Midbrain (tissue), 1 donor: ENCODE results near the gene MCM5.
"Not testable (repeated sequence)": the region's sequence is repeated elsewhere in the genome, so short reads cannot be mapped to it uniquely, and the experiment has no call there.

Experiments used
- DNase-seq: peaks from one replicate; lab custom pipeline; 2025; lab: John Stamatoyannopoulos, UW

The MCM5 gene

DNA sequence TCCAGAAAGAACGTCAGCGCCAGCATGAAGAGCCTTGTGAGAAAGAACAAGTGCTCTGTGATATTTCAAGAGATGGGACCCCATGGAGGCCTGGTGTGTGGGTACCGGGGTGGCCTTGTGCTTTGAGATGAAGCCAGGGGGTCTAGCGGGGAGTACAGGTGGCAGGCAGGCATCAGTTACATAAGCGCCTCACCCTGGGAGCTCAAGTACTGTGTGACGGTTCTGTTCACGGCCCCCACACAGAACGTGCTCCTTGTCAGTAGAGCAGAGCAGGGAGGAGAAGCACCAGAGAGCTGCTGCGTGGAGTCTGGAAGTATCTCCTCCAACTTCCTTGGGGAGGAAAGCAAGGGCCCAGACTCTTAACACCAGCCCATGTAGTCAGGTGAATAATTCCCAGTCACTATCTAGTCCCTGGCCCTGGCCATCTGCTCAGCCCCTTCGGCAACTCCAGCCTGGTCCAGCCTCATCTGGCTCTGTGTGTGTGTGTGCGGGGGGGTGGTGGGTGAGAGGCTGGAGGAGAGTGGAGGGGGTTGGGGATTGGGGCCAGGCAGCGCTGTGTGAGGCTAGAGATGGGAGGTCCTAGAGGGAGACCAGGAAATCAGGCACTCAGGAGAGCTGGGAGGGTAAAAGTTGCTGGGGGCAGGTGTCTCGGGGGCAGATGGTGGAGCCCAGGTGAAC, 32.4 kb downstream of the MCM5 start:
- no peak for DNase-seq

DNA sequence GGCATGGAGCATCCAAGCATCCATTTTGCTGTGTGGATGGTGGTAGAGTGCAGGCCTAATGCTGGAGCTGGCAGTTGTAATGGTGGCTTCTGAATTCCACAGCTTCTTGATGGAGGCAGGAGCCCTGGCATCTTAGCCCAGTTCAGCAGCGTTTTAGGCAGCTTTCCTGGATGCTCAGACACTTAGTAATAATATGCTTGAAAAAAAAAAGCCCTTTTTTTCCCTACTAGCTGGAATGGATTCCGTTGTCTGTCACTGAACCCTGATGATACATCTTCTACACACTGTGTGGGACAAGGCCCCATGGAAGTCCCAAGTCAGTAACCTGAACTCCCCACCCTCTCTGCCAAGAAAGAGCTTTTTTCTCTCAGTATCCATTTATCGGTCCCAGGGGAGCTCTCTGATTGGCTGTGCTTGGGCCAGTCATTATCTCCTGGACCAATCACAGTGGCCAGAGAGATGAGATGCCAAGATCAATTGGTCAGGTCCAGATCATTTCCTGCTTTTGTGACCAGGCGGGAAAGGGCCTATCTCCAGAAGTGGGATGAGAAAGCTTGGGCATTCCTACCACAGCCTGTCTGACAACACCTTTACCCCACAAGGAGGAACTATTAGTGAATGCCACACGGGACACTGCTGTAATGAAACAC, 34.2 kb downstream of the MCM5 start:
- no peak for DNase-seq

DNA sequence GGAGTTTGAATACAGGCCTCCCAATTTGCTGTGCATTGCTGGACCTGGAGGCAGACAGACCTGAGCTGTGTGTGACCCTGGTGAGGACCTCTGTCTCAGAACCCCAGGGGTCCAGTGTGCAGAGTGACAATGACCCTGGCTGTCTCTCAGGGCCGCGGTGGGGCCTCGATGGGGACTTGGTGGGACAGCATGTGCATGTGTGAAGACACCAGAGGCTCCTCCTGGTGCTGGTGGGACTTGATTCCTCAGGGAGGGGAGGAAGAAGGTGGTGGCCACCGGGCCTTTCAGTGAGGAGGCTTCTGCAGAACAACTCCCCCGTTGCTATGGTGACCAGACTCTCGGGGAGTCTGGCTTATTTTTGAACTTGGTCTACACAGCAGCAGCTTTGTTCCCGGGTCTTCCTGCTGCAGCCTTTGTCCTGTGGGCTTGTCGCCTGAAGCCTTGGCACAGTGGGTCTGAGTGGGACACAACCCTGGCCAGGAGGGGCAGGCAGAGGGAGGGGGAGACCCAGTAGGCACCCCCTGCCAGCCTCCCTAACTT, 35.3 kb downstream of the MCM5 start:
- no peak for DNase-seq

DNA sequence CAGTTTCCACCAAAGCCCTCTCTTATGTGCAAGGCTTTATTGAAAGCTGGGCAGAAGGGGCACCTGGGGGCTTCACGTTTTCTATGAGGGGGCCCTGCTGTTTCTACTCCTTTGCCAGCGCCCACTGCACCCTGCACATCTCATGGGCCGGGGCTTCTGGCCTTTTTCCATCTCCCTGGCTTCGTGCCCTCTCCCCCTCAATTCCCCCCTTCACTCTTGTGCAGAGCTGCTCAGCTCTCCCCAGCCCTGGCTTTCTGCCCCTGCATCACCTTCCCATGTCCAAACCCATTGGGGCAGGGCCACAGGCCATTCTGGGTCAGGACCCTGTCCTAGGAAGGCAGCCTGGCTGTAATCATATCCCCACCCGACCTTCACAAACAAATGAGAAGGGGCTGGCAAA, 36.5 kb downstream of the MCM5 start:
- no peak for DNase-seq

DNA sequence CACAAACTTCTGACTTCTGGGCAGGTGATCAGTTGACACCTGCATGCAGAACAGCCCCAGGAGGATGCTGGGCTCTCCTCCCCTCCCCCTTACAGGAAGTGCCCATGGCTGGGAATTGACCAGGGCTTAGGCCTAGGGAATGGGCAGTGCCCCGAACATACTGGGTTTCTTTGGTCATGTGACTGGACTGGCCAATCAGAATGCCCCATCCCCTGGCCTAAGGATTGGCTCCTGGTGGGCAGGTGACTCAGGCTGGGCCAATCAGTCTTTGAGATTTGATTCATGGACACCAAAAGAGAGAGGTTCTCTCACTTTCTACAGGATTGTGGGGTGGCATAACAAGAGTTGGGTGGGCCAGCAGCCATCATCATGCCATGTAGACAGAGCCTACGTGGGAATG, 37.1 kb downstream of the MCM5 start:
- DNase-seq: no peak

DNA sequence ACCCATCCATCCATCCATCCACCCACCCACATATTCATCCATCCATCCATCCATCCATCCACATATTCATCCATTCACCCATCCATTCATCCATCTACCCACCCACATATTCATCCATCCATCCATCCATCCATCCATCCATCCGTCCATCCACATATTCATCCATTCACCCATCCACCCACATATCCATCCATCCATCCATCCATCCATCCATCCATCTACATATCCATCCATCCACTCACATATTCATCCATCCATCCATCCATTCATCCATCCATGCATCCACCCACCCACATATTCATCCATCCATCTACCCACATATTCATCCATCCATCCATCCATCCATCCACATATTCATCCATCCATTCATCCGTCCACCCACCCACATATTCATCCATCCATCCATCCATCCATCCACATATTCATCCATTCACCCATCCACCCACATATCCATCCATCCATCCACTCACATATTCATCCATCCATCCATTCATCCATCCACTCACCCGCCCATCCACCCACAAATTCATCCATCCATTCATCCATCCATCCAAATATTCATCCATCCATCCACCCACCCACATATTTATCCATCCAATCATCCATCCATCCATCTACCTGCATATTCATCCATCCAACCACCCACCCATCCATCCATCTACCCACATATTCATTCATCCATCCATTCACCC, 38.9 kb downstream of the MCM5 start:
- DNase-seq: not testable (repeated sequence)

DNA sequence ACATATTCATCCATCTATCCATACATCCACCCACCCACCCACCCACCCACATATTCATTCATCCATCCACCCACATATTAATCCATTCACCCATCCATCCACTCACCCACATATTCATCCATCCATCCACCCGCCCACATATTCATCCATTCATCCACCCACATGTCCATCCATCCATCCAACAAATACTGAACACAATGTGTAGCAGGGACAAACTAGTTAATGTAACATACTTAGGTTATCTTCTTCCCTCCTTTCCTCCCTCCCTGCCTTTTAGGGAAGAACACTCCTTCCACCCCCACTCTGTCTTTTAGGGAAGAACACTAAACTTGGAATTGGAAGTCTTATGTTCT, 39.4 kb downstream of the MCM5 start:
- DNase-seq: no peak

DNA sequence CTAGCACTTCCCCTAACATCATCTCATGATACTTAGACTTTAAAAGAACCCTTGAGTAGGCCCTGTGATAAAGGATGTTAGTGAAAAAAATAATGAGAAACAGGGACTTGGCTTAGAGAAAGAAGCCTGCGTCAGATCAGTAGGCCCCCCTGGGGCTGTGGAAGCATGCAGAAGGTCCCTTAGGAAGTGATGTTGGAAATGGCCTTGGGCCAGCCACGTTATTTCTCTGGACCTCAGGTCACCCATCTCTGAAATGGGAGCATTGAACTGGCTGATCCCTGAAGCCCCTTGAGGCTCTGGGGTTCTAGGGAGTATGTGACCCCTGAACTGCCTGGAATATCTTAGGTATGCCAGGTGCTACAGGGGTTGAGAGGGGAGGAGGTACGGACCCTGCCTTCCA, 40.2 kb downstream of the MCM5 start:
- DNase-seq: no peak

DNA sequence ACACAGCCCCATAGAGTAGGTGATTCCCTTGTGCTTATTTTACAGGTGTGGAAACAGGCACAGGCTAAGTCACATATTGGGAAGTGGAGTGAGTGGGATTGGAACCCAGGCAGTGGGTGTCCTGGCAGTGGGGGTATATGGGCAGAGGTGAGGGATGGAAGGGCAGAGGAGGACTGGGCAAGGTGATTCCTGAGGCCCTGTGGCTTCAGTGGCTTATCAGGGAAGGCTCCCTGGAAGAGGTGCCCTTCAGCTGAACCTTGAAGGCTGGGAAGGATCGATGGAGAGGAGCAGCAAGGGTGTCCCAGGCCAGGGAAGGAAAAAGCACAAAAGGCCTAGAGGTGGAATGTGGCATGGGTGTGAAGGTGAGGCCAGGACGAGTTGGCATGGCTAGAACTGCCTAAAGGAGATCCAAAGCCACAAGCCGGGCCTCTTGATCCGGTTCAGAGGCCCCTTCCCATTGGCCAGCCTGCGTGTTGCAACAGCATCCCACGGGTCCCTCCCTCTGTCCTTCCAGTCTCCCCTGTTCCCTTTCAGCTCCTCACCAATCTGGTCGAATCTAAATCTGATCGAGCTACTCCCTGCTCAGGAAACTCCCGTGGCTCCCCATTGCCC, 41.7 kb downstream of the MCM5 start:
- no peak for DNase-seq

DNA sequence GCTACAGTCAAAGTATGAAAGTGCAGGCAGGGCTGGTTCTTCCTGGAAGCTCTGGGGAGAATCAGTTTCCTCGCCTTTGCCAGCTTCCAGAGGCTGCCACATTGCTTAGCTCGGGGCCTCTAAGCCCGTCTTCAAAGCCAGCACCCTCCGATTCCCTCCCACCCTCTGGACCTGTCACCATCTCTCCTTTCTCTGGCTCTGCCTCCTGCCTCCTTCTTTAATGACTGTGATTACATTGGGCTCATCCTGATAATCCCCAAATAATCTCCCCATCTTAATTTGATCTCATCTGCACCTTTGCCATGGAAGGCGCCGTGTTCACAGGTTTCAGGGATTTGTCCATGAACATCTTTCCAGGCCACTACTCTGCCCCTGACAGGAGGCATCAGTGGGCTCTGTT, 42.5 kb downstream of the MCM5 start:
- no peak for DNase-seq

DNA sequence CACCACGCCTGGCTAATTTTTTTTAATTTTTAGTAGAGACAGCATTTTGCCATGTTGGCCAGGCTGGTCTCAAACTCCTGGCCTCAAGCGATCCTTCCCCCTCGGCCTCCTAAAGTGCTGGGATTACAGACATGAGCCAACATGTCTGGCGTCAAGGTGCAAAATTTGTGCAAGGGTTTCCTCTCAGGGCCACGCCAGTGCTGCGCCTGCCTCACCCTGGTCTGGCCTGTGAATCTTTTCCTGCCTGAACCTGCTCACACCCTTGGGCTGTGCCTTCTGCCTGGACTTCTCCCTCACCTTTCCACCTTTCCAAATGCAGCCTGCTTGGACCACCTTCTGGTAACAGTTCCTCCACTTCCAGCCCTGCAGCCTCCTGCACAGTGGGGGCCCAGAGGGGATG, 43.4 kb downstream of the MCM5 start:
- DNase-seq: no peak

DNA sequence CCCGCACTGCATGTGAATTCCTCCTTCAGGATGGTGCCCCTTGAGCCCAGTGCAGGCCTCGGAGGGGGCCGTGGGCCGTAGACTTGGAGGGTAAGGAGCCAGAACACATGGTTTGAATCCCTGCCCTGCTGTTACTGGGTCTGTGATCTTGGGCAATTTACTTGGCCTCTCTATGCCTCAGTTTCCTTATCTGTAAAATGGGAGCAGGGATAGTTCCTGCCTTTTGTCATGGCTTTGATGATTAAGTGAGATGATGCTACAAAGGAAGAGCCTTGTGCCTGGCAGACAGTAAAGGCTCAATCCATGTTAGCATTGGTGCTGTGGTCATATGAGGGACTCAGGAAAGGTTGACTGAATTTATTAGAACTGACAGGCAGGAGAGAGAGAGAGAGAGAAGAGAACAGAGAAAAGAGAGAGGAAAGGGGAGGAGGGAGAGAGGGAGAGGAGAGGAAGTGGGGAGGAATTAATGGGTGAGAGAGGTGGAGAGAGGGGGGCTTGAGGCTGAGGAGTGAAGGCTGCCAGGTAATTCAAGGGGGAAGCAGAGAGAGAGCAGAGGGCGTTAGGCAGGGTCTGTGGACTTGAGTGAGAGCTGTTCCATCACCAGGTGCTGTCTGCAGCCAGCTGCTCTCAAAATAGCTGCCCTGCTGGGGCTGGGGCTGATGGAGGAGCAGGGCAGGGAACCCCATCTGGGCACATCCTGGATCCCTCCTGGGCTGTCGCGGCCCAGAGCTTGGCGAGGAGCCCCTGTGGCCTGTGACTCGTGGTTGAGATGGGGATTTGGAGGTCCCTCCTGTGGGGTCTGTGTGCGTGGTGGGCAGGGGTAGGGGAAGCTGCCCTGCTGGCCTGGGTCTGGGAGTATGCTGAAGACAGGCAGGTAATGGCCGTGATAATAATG, 44.1 kb downstream of the MCM5 start:
- no peak for DNase-seq

DNA sequence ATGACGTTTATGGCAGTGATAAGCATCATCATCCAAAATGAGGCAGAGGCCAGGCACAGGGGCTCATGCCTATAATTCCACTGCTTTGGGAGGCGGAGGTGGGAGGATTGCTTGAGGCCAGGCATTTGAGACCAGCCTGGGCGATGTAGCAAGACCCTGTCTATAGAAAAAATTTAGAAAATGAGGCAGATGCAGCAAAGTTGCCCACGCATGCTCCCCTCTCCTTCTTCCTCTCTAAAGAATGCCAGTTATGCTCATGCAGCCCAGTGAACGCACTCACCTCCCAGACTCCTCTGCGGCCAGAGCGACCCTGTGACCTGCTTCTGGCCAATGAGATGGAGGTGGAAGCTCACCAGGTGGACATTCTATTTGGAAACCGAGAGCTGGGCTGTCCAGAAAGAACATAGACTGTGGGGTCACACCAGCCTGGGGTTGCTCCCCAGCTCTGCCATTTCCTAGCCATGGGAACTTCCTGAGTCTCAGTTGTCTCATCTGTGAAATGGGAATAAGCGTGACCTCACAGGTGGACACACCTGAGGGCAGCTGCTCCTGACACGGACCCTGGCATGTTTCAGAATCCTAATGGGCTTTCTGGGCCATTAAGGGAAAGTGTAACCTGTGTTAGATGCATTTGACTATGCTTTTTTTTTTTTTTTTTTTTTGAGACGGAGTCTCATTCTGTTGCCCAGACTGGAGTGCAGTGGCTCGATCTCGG, 44.9 kb downstream of the MCM5 start:
- no peak for DNase-seq

DNA sequence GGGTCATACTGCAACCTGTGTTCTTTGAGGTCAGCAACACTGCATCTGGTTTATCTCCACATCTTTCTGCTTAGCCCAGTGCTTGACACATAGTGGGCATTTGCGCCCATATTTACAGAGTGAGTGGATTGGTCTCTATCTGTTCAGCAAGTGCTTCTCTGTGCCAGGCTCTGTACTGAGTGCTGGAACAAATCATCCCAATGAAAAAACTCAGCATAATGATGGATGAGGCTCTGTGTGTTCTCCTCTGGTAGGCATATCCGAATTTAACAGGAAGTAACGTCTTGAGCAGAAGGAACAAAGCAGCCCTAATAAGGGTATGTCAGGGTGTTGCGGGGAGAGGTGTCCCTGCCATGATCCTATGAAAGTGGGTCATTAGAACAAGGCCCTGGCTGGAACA, 46.0 kb downstream of the MCM5 start:
- DNase-seq: no peak

DNA sequence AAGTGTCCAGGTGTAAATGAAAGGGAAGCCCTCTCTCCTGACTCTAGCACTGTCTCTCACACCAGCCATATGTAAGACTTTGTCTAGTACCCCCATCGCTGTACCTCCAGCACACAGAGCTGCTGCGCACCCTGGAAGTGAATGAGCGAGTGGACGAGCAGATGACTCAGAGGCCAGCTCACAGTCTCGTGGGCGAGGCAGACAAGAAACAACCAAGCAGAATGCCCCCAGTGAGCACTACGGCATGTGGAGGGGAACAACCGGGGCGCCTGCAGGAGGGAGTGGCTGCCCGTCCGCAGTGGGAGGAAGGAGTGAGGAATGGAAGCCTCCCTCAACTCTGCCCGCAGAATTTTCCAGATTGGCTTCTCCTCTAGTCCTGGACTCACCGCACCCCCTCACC, 46.4 kb downstream of the MCM5 start:
- DNase-seq: no peak

DNA sequence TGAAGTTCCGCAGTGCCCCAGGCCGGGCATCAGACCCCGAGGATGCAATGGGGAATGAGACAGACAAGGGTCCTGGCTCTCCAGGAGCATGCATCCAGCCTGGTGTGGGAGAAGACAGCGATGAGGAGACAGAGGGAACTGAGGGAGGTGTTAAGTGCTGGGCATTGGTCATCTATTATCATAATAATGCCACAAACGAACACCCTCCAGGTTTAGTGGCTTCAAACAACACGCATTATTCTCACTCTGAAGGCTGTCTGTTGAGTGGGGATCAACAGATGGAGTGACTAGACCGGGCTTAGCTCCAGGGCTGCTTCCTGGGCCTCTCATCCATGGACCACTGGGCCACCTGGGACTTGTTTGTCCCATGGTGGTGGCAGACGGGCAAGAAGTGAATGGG, 48.6 kb downstream of the MCM5 start:
- no peak for DNase-seq

DNA sequence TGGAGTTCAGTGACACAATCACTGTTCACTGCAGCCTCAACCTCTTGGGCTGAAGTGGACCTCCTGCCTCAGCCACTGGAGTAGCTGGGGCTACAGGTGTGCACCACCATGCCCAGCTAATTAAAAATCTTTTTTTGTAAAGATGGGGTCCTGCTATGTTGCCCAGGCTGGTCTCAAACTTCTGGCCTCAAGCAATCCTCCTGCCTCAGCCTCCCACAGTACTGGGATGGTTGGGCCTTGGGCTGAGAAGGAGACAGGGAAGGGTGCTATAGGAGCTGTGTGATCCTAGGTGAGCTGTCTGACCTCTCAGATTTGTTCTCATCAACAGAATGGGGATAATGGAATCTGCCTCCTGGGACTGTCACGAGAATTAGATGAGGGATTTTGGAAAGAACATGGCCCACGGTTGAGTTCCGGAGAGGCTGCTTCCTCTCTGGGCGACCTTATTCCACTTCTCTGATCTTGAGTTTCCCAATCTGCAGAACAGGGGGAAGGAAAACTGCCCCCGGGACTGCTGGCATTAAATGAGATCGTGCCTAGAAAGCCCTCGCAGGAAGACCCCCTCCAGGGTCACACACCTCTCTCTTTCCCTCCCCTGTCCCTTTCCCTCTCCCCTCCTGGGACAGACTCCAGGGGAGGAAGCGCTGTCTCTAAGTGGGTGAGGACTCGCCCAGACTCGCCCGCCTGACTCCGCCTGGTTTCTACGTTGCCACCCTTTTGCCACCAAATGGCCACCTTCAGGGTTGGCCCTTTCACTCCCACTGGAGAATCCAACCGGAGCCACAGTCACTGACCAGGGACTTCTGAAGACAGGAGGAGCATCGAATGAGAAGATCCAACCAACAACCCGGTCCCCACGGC, 50.1 kb downstream of the MCM5 start:
- DNase-seq: no peak

DNA sequence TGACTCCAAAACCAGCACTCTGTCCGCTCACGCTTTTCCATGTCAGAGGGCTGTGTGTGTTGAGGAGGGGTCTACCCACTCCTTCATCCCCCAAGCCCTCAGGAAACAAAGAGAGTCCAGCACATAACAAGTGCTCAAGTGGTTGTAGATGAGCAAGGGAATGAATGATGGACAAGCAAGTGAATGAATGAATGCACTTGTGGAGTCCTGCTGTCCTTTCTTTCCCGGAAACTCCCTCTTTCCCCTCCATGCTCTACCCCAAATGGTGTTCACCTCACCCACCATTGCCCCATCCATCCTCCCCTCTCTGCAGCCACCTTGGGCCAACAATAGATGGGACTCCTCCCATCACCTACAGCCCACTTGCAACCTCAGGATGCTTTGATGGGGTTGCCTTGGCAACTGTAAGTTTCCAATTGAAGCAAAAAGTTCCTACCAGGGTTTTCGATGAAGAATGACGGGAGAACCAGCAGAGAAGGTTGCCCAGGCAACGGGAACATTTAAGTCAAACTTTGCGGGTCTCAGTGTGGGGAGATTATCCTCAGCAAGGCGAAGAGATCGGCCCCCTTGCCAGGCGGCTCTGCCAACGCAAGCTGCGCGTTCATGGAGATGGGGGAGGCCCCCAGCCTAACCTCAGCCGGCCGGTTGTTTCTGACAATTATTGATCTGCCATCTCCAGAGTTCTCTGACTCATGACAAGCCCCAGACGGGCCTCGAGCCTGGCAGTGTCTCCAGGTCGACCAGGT, 51.1 kb downstream of the MCM5 start:
- DNase-seq: no peak

DNA sequence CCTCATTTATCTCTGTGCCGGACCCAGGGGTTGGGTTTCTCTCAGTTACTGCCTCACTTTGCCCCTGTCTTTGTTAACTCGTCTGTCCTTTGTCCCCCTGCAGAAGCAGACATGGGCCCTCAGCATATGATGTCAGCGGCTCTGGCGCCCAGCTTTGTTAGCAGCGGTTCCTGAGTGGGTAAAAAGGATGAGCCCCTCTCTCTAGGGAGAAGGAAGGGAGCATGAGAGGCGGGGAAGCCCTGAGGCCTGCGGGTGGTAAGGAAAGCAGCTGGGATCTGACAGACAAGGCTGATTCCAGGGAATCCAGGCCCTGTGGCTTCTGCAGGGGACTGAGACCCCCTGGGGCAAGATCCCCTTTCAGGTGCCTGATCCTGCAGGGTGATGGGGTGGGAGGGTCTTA, 51.7 kb downstream of the MCM5 start:
- DNase-seq: no peak
